Mammary epithelial cell (primary cell): ENCODE measurements around the gene FRAS1.

Experiments used
- CTCF ChIP-seq, 2 donors: IDR thresholded peaks in 1 of 2; conservative IDR thresholded peaks in 1 of 2; 2 replicates each; pipeline ENCODE4 v1.5.1; 2011 to 2012; ENCODE audit warnings: inconsistent platforms in 2 of 2, low read length in 2 of 2, mild to moderate bottlenecking in 2 of 2, control low read depth in 1 of 2, low read depth in 1 of 2; ENCODE audit not compliant: insufficient read depth in 1 of 2; ENCODE audit errors: extremely low read depth in 1 of 2
- EZH2 ChIP-seq: IDR thresholded peaks from 2 replicates; pipeline ENCODE4 v1.6.1; 2012; ENCODE audit warnings: low read length, inconsistent platforms, borderline replicate concordance

- TF ChIP-seq CTCF (conservative IDR thresholded peaks at IDR 0.05 in 1 of 2, IDR thresholded peaks at IDR 0.05 in 1 of 2; ENCODE audit: extremely low read depth in 1 of 2, insufficient read depth in 1 of 2, low read depth in 1 of 2, low read length in 2 of 2) (no peak), EZH2 (no peak)
Measured at GRCh38 chr4:78069859-78070258, 12.7 kb downstream of the FRAS1 start.
